Suprapubic skin (tissue), 4 donors: Measurements from ENCODE around the gene LRRTM4. TPM values are rescaled to one million over a fixed set of nuclear protein-coding genes. Genes with fewer than 3 reads are reported as not detected.

ENCODE experiments used
- DNase-seq, 2 donors: peaks; one replicate each; pipeline ENCODE4 v3.0.0-alpha.2; 2019; ENCODE audit warnings: low spot score in 2 of 2
- H3K27ac ChIP-seq: fragments of 200-600 bp; sonication (generic); one replicate; pipeline ENCODE4 v1.5.1; 2019
- H3K27me3 ChIP-seq: fragments of 200-600 bp; sonication (generic); one replicate; pipeline ENCODE4 v1.5.1; 2019
- H3K36me3 ChIP-seq: fragments of 200-600 bp; sonication (generic); one replicate; pipeline ENCODE4 v1.5.1; 2019
- H3K4me1 ChIP-seq: fragments of 200-600 bp; sonication (generic); one replicate; pipeline ENCODE4 v1.5.1; 2019
- H3K4me3 ChIP-seq: fragments of 200-600 bp; sonication (generic); one replicate; pipeline ENCODE4 v1.5.1; 2019; ENCODE audit warnings: mild to moderate bottlenecking
- H3K9me3 ChIP-seq: fragments of 200-600 bp; sonication (generic); one replicate; pipeline ENCODE4 v1.5.1; 2019
- EP300 ChIP-seq: sonication (generic); formaldehyde crosslinking; IDR thresholded peaks from one replicate; pipeline ENCODE4 v1.6.1; 2017; ENCODE audit warnings: antibody characterized with exemption
- POLR2A ChIP-seq, 2 donors: fragments of 450-650 bp; IDR thresholded peaks; one replicate each; pipeline ENCODE4 v1.6.1; 2017; ENCODE audit warnings: antibody characterized with exemption in 2 of 2, mild to moderate bottlenecking in 2 of 2, moderate library complexity in 2 of 2
- POLR2AphosphoS5 ChIP-seq, 3 donors: sonication (generic); formaldehyde crosslinking; IDR thresholded peaks; one replicate each; pipeline ENCODE4 v1.6.1; 2017; ENCODE audit warnings: antibody characterized with exemption in 3 of 3
- WGBS: methylation state at CpG from one replicate; pipeline ENCODE4 v1.1.5; 2018; 5-methylcytosine and 5-hydroxymethylcytosine counted together
- total RNA-seq, 4 donors: library from RNA; depleted of rRNA; stranded (reverse); fragments of >200 nt; gene quantifications; one replicate each; pipeline ENCODE4 v1.1.0, GENCODE V29; 2016
- TF ChIP-seq, protein P1 (sequence below), 2 donors: fragments of 200-600 bp in 1 of 2; fragments of 450-650 bp in 1 of 2; sonication (generic) in 1 of 2; IDR thresholded peaks; one replicate each; pipeline ENCODE4 v1.5.1; 2016 to 2019; ENCODE audit warnings: antibody characterized with exemption in 2 of 2, mild to moderate bottlenecking in 1 of 2, moderate library complexity in 1 of 2

The LRRTM4 gene
- not detected for total RNA-seq

DNA sequence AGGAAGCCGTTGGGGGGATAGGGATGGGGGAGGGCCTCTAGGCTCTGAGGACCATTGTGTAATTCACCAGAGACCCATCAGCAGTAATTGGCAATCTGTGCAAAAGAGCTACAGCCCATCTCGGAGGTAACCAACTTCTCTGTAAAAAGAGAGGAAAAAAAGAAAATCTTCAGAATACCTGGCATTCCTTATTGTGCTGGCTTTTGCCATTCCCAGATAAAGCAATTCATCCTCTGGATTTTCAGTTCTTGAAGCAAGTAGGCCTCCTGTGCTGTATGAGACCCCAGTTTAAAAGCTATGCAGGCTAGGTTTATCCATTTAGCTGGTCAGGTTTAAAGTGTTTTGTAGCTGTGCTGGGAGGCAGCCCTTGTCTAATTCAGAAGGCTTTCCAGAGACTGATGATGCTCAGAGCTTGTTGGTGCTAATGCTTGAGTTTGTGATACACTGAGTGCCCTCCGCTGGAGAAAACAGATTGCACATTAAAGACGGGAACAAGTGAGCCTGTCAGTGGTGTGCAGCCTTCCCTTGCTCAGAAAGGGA is at the start of gene LRRTM4:
TSS of gene LRRTM4 (minus strand) at position 446 of the 540 bp plus-strand sequence.
- Histone ChIP-seq H3K4me3 (no peak within 1 kb of the TSS), H3K9me3 (no peaks in the 10 kb centered on the region), H3K27me3 (no peaks in the 10 kb centered on the region), H3K4me1 (no peaks in the 10 kb centered on the region), H3K27ac (no peak within 1 kb of the TSS), H3K36me3 (no peaks in the 10 kb centered on the region)
- WGBS: 27% methylated on average over 4 of the region's 4 CpGs
- no peak for DNase-seq
- TF ChIP-seq EP300 (no peak), POLR2AphosphoS5 (IDR thresholded peaks at IDR 0.05) (no peak)
- TF ChIP-seq, protein P1, sequence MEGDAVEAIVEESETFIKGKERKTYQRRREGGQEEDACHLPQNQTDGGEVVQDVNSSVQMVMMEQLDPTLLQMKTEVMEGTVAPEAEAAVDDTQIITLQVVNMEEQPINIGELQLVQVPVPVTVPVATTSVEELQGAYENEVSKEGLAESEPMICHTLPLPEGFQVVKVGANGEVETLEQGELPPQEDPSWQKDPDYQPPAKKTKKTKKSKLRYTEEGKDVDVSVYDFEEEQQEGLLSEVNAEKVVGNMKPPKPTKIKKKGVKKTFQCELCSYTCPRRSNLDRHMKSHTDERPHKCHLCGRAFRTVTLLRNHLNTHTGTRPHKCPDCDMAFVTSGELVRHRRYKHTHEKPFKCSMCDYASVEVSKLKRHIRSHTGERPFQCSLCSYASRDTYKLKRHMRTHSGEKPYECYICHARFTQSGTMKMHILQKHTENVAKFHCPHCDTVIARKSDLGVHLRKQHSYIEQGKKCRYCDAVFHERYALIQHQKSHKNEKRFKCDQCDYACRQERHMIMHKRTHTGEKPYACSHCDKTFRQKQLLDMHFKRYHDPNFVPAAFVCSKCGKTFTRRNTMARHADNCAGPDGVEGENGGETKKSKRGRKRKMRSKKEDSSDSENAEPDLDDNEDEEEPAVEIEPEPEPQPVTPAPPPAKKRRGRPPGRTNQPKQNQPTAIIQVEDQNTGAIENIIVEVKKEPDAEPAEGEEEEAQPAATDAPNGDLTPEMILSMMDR (IDR thresholded peaks at IDR 0.05): no peak

DNA sequence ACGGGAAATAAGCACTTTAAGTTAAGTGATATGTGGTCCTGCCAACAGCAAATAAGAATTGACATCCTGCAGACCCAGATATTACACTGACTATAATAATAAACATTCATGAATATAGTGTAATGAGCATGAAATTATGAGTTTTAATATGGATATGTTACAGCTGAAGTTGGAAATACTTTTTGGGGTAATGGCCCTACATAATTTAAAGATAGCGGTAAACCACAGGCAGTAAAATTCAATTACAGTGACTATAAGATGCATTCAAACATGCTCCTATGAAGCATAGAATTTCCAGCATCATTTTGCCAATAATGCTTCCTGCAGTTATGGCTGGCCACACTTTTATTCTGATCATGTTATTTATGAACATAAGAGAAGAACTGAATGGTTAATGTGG is 49.4 kb upstream of the LRRTM4 start:
- Histone ChIP-seq H3K27me3 (no peaks in the 10 kb centered on the region), H3K4me3 (no peak overlapping the region), H3K4me1 (no peaks in the 10 kb centered on the region), H3K27ac (no peak overlapping the region), H3K36me3 (no peaks in the 10 kb centered on the region), H3K9me3 (no peaks in the 10 kb centered on the region)
- DNase-seq: no peak
- 75% methylated on average over 2 of the region's 2 CpGs for WGBS
- TF ChIP-seq POLR2AphosphoS5 (IDR thresholded peaks at IDR 0.05): no peak
- TF ChIP-seq POLR2A (IDR thresholded peaks at IDR 0.05): no peak
- TF ChIP-seq EP300: no peak
- TF ChIP-seq, protein P1 (IDR thresholded peaks at IDR 0.05): no peak

DNA sequence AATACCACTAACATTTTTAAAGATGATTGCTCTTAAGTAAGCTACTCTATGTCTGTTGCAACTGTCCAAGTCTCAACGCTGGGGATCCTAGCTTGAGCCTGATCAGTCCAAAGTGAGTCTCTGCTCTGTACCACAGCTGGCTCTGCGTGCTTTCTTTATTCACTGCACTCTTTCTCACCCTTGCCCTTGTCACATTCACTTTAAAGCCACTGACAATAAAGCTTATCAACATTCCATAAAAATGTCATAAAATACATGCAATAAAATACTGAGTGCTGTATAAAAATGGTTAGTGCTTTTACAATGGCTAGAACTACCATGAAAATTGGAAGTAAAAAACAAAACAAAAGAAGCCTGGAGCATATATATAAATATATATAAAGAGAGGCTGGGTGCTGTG is 45.5 kb upstream of the LRRTM4 start:
- WGBS: 49% methylated on average over 2 of the region's 2 CpGs
- H3K27ac ChIP-seq: no peak overlapping the region
- no peak for TF ChIP-seq POLR2AphosphoS5 (IDR thresholded peaks at IDR 0.05)
- TF ChIP-seq, protein P1 (IDR thresholded peaks at IDR 0.05): no peak
- no peak for TF ChIP-seq EP300
- TF ChIP-seq POLR2A (IDR thresholded peaks at IDR 0.05): no peak
- no peaks in the 10 kb centered on the region for H3K27me3 ChIP-seq
- H3K4me3 ChIP-seq: no peak overlapping the region
- no peak for DNase-seq
- H3K36me3 ChIP-seq: no peaks in the 10 kb centered on the region
- H3K4me1 ChIP-seq: no peaks in the 10 kb centered on the region
- H3K9me3 ChIP-seq: no peaks in the 10 kb centered on the region

DNA sequence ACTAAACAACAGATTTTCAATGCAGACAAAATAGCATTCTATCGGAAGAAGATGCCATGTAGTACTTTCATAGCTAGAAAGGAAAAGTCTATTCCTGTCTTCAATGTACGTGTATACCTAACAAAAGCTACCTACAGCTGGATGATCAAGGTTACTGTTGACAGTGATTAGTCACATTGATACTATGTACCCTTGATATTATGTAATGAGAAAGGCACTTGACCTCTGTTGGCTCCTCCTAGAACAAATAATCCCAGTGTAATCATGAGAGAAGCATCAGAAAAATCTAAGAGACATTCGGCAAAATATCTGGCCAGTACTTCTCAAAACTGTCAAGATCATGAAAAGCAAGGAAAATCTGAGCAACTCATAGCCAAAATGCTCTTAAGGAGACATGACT is 44.4 kb upstream of the LRRTM4 start:
- Histone ChIP-seq H3K4me1 (no peaks in the 10 kb centered on the region), H3K9me3 (no peaks in the 10 kb centered on the region), H3K36me3 (no peaks in the 10 kb centered on the region), H3K27ac (no peak overlapping the region), H3K4me3 (no peak overlapping the region), H3K27me3 (no peaks in the 10 kb centered on the region)
- TF ChIP-seq EP300 (no peak), POLR2AphosphoS5 (IDR thresholded peaks at IDR 0.05) (no peak), POLR2A (IDR thresholded peaks at IDR 0.05) (no peak)
- TF ChIP-seq, protein P1 (IDR thresholded peaks at IDR 0.05): no peak
- DNase-seq: no peak
- 83% methylated on average over 3 of the region's 3 CpGs for WGBS

DNA sequence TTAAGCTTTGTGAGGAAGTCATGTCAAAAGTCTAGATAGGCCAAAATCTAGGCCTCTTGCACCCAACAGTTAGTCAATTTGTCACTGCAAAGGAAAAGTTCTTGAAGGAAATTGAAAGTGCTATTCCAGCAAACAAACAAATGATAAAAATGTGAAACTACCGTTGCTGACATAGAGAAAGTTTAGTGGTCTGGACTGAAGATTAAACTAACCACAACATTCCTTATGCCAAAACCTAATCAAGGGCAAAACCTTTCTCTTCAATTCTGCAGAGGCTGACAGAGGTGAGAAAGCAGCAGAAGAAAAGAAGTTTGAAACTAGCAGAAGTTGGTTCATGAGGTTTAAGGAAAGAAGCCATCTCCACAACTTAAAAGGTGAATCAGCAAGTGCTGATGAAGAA is 44.0 kb upstream of the LRRTM4 start:
- Histone ChIP-seq H3K4me3 (no peak overlapping the region), H3K9me3 (no peaks in the 10 kb centered on the region), H3K4me1 (no peaks in the 10 kb centered on the region), H3K27ac (no peak overlapping the region), H3K27me3 (no peaks in the 10 kb centered on the region), H3K36me3 (no peaks in the 10 kb centered on the region)
- DNase-seq: no peak
- WGBS: 61% methylated on average over 1 of the region's 1 CpG
- TF ChIP-seq EP300 (no peak), POLR2A (IDR thresholded peaks at IDR 0.05) (no peak), POLR2AphosphoS5 (IDR thresholded peaks at IDR 0.05) (no peak)
- TF ChIP-seq, protein P1 (IDR thresholded peaks at IDR 0.05): no peak
